ENCODE data around the gene ADA. TPM values are rescaled to one million over a fixed set of nuclear protein-coding genes. Genes with fewer than 3 reads are reported as not detected.

The ADA gene
- total RNA-seq, 1 experiment from 2014 or later: 13.0 TPM

DNA sequence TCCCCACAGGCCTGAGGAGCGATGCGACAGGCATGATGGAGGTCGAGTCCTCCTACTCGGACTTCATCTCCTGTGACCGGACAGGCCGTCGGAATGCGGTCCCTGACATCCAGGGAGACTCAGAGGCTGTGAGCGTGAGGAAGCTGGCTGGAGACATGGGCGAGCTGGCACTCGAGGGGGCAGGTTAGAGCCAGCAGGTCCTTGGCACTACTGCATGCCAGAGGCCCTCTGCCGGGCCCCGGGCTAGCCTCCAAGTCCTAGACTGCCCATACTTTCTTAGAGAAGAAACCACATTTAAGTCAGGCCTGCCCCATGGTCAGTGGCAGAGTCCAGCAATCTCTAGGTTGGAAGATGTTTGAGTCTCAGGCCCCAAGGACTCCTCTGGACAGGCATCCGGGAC is 37.0 kb downstream of the ADA start:
- no peaks in the 10 kb centered on the region for H3K9me2 ChIP-seq (replicated peaks; ENCODE audit: low read length)
- TF ChIP-seq, protein P1, sequence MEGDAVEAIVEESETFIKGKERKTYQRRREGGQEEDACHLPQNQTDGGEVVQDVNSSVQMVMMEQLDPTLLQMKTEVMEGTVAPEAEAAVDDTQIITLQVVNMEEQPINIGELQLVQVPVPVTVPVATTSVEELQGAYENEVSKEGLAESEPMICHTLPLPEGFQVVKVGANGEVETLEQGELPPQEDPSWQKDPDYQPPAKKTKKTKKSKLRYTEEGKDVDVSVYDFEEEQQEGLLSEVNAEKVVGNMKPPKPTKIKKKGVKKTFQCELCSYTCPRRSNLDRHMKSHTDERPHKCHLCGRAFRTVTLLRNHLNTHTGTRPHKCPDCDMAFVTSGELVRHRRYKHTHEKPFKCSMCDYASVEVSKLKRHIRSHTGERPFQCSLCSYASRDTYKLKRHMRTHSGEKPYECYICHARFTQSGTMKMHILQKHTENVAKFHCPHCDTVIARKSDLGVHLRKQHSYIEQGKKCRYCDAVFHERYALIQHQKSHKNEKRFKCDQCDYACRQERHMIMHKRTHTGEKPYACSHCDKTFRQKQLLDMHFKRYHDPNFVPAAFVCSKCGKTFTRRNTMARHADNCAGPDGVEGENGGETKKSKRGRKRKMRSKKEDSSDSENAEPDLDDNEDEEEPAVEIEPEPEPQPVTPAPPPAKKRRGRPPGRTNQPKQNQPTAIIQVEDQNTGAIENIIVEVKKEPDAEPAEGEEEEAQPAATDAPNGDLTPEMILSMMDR (conservative IDR thresholded peaks at IDR 0.05; ENCODE audit: low read depth, low read length): no peak
- TF ChIP-seq EZH2phosphoT487 (IDR thresholded peaks at IDR 0.05; ENCODE audit: borderline replicate concordance, low read length) (no peak), EZH2 (IDR thresholded peaks at IDR 0.05; ENCODE audit: low read length, unreplicated experiment) (no peak)
- H2AFZ ChIP-seq (ENCODE audit: low read length): no peak overlapping the region
- H4K20me1 ChIP-seq (ENCODE audit: low read length): no peaks in the 10 kb centered on the region
- DNase-seq (no peak), ATAC-seq (no peak)
- ChIA-PET POLR2A (ENCODE audit: unreplicated experiment) (no interaction called here), CTCF (no interaction called here)
- peaks cover 4% of the 10 kb centered on the region for H3K4me1 ChIP-seq (ENCODE audit: insufficient read depth, low read length)
- H3K9ac ChIP-seq (ENCODE audit: low read length): no peak overlapping the region
- intact Hi-C loops (cut with micrococcal nuclease): no loop called here
- no peak overlapping the region for H3K27ac ChIP-seq (ENCODE audit: low read length)
- no peaks in the 10 kb centered on the region for H3K79me2 ChIP-seq (ENCODE audit: low read length)
- H3K9me3 ChIP-seq (ENCODE audit: low read length): no peaks in the 10 kb centered on the region
- no peaks in the 10 kb centered on the region; the same call in 1 of the 2 replicates for H3K36me3 ChIP-seq (ENCODE audit: low read depth, low read length)
- H3F3A ChIP-seq (ENCODE audit: low read length, unreplicated experiment): no peaks in the 10 kb centered on the region
- H3K4me2 ChIP-seq (ENCODE audit: low read length): no peak overlapping the region
- no TSS peak for BruUV-seq (replicated peaks)
- H3K27me3 ChIP-seq (ENCODE audit: low read length): no peaks in the 10 kb centered on the region
- no peak overlapping the region for H3K4me3 ChIP-seq (ENCODE audit: low read length)

DNA sequence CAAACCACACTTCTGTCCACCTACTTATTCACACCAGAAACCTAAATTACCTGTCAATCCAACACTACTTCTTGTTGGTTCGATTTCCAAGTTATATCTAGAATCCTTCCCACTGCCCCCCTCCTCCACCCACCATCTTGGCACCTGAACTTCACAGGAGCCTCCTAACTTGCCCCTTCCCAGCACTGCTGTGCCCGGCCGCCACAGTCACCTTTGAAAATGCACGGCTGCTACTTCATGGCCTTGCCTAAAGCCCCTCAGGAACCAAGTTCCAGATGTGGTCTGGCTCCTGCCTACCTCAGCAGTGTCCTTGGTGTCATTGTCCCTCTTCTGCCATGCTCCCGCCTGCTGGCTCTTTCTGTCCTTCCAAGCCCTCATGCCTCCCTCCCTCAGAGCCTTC is 37.9 kb downstream of the ADA start:
- no peak overlapping the region for H3K4me3 ChIP-seq (ENCODE audit: low read length)
- no peaks in the 10 kb centered on the region for H3K27me3 ChIP-seq (ENCODE audit: low read length)
- ChIA-PET CTCF (no interaction called here), POLR2A (ENCODE audit: unreplicated experiment) (no interaction called here)
- no peak overlapping the region for H3K4me2 ChIP-seq (ENCODE audit: low read length)
- no TSS peak for BruUV-seq (replicated peaks)
- H4K20me1 ChIP-seq (ENCODE audit: low read length): no peaks in the 10 kb centered on the region
- no peaks in the 10 kb centered on the region for H3F3A ChIP-seq (ENCODE audit: low read length, unreplicated experiment)
- ATAC-seq: no peak
- no peaks in the 10 kb centered on the region for H3K9me2 ChIP-seq (replicated peaks; ENCODE audit: low read length)
- peaks cover 8% of the 10 kb centered on the region for H3K4me1 ChIP-seq (ENCODE audit: insufficient read depth, low read length)
- no peak overlapping the region for H3K27ac ChIP-seq (ENCODE audit: low read length)
- H3K9me3 ChIP-seq (ENCODE audit: low read length): no peaks in the 10 kb centered on the region
- no peaks in the 10 kb centered on the region for H3K79me2 ChIP-seq (ENCODE audit: low read length)
- intact Hi-C loops (cut with micrococcal nuclease): no loop called here
- H3K9ac ChIP-seq (ENCODE audit: low read length): no peak overlapping the region
- no peak overlapping the region for H2AFZ ChIP-seq (ENCODE audit: low read length)
- no peak for DNase-seq
- no peaks in the 10 kb centered on the region; the same call in 1 of the 2 replicates for H3K36me3 ChIP-seq (ENCODE audit: low read depth, low read length)
- TF ChIP-seq EZH2phosphoT487 (IDR thresholded peaks at IDR 0.05; ENCODE audit: borderline replicate concordance, low read length) (no peak), EZH2 (IDR thresholded peaks at IDR 0.05; ENCODE audit: low read length, unreplicated experiment) (no peak)
- TF ChIP-seq, protein P1 (conservative IDR thresholded peaks at IDR 0.05; ENCODE audit: low read depth, low read length): no peak

DNA sequence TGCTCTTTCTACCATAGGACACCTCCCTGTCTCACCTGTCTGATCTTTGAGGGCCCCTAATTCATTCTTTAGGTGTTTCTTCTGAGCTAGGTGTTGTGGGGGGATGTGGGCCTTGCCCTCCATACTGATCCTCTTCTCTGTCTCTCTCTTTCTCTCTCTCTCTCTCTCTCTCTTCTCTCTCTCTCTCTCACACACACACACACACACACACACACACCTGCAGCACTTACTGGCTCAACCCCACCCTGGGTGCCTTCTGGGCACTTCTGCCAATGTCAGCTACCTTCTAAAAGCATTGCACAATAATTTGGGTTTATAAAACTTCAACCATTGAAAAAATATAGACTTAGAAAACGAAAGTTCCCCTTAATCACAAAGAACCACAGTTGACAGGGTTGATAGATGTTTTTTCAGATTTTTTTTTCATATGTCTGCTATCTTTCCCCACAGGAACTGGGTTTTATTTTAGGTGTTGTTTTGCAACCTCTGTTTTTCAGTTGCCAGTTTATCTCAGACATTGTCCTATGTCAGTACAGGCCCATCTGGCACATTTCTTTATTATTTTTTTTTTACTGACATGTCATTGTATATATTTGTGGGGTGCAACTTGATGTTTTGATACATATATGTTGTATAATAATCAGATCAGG is 41.1 kb downstream of the ADA start:
- Histone ChIP-seq H3K9ac (ENCODE audit: low read length) (no peak overlapping the region), H3F3A (ENCODE audit: low read length, unreplicated experiment) (no peaks in the 10 kb centered on the region), H3K27ac (ENCODE audit: low read length) (peak overlapping the region; percentile 4; the same call in 1 of the 2 replicates), H2AFZ (ENCODE audit: low read length) (no peak overlapping the region), H3K36me3 (ENCODE audit: low read depth, low read length) (no peaks in the 10 kb centered on the region; the same call in 1 of the 2 replicates), H3K4me2 (ENCODE audit: low read length) (no peak overlapping the region), H3K79me2 (ENCODE audit: low read length) (no peaks in the 10 kb centered on the region), H3K4me3 (ENCODE audit: low read length) (no peak overlapping the region), H3K9me3 (ENCODE audit: low read length) (no peaks in the 10 kb centered on the region), H3K27me3 (ENCODE audit: low read length) (no peaks in the 10 kb centered on the region), H3K9me2 (replicated peaks; ENCODE audit: low read length) (no peaks in the 10 kb centered on the region), H4K20me1 (ENCODE audit: low read length) (no peaks in the 10 kb centered on the region), H3K4me1 (ENCODE audit: insufficient read depth, low read length) (peaks cover 8% of the 10 kb centered on the region)
- no peak for TF ChIP-seq EZH2 (IDR thresholded peaks at IDR 0.05; ENCODE audit: low read length, unreplicated experiment)
- TF ChIP-seq, protein P1 (conservative IDR thresholded peaks at IDR 0.05; ENCODE audit: low read depth, low read length): no peak; the same call in 1 of the 2 replicates
- no peak for TF ChIP-seq EZH2phosphoT487 (IDR thresholded peaks at IDR 0.05; ENCODE audit: borderline replicate concordance, low read length)
- no TSS peak for BruUV-seq (replicated peaks)
- ChIA-PET POLR2A (ENCODE audit: unreplicated experiment) (no interaction called here), CTCF (interaction anchor here (0.6 to 0.7 kb wide), 2 partner anchors 62 to 135 kb away, joined by 3 to 4 read pairs; no protein-coding TSS in a partner anchor)
- DNase-seq (no peak), ATAC-seq (no peak)
- intact Hi-C loops (cut with micrococcal nuclease): loop anchor here (1.0 to 2.0 kb wide), 6 partner anchors 38 to 394 kb away; partner anchors contain the start of gene TTPAL
